SK-N-SH treated with all-trans-retinoic acid at 6 μM for 48 hours (cell line): ENCODE data around the gene HCAR2.
"Not testable (repeated sequence)": the region's sequence is repeated elsewhere in the genome, so short reads cannot be mapped to it uniquely, and the experiment has no call there.

Experiments used
- ATAC-seq: fragments of 200-7000 bp; cut with Tn5 transposase; 3 replicates; pipeline ENCODE4 v1.9.1; 2020; ENCODE audit warnings: mild to moderate bottlenecking, moderate library complexity
- BACH2 ChIP-seq: fragments of 250-450 bp; sonication (Bioruptor Pico); IDR thresholded peaks from 2 replicates; pipeline ENCODE4 v1.9.0; 2021; ENCODE audit warnings: mild to moderate bottlenecking, borderline replicate concordance
- CREB5 ChIP-seq: fragments of 250-450 bp; sonication (Bioruptor Pico); IDR thresholded peaks from 2 replicates; pipeline ENCODE4 v1.5.1; 2020; ENCODE audit warnings: low read depth, mild to moderate bottlenecking, moderate library complexity
- CSDC2 ChIP-seq: fragments of 250-450 bp; sonication (Bioruptor Pico); IDR thresholded peaks from 2 replicates; pipeline ENCODE4 v1.5.0; 2020; ENCODE audit warnings: mild to moderate bottlenecking, moderate library complexity
- CSRNP3 ChIP-seq: fragments of 250-450 bp; sonication (Bioruptor Pico); IDR thresholded peaks from 2 replicates; pipeline ENCODE4 v1.5.1; 2021; ENCODE audit warnings: mild to moderate bottlenecking, moderate library complexity
- ESRRG ChIP-seq: fragments of 250-450 bp; sonication (Bioruptor Pico); IDR thresholded peaks from 2 replicates; pipeline ENCODE4 v1.6.1; 2021; ENCODE audit warnings: mild to moderate bottlenecking
- GLIS3 ChIP-seq: fragments of 250-450 bp; sonication (Bioruptor Pico); IDR thresholded peaks from 2 replicates; pipeline ENCODE4 v1.5.0; 2020; ENCODE audit warnings: mild to moderate bottlenecking, moderate library complexity
- ISL1 ChIP-seq: fragments of 250-450 bp; sonication (Bioruptor Pico); IDR thresholded peaks from 2 replicates; pipeline ENCODE4 v2.1.2; 2022; ENCODE audit warnings: mild to moderate bottlenecking, moderate library complexity
- OSR1 ChIP-seq: fragments of 250-450 bp; sonication (Bioruptor Pico); IDR thresholded peaks from 2 replicates; pipeline ENCODE4 v1.8.0; 2022; ENCODE audit warnings: moderate library complexity, mild to moderate bottlenecking, inconsistent platforms
- PATZ1 ChIP-seq: fragments of 250-450 bp; sonication (Bioruptor Pico); IDR thresholded peaks from 2 replicates; pipeline ENCODE4 v1.8.0; 2020; ENCODE audit warnings: mild to moderate bottlenecking, moderate library complexity, borderline replicate concordance
- PPARA ChIP-seq: fragments of 250-450 bp; sonication (Bioruptor Pico); IDR thresholded peaks from 2 replicates; pipeline ENCODE4 v1.5.0; 2020; ENCODE audit warnings: mild to moderate bottlenecking, borderline replicate concordance
- RARB ChIP-seq: fragments of 250-450 bp; sonication (Bioruptor Pico); IDR thresholded peaks from 2 replicates; pipeline ENCODE4 v1.8.0; 2021; ENCODE audit warnings: mild to moderate bottlenecking, moderate library complexity
- SNAI2 ChIP-seq: fragments of 250-450 bp; sonication (Bioruptor Pico); IDR thresholded peaks from 2 replicates; pipeline ENCODE4 v1.5.0; 2020; ENCODE audit warnings: mild to moderate bottlenecking, moderate library complexity
- TCF4 ChIP-seq: fragments of 250-450 bp; sonication (Bioruptor Pico); IDR thresholded peaks from 2 replicates; pipeline ENCODE4 v1.8.0; 2021; ENCODE audit warnings: mild to moderate bottlenecking, moderate library complexity, borderline replicate concordance
- TOX ChIP-seq: fragments of 250-450 bp; sonication (Bioruptor Pico); IDR thresholded peaks from 2 replicates; pipeline ENCODE4 v1.8.0; 2021; ENCODE audit warnings: mild to moderate bottlenecking, moderate library complexity, borderline replicate concordance
- ZC3H10 ChIP-seq: fragments of 250-450 bp; sonication (Bioruptor Pico); IDR thresholded peaks from 2 replicates; pipeline ENCODE4 v1.5.1; 2021; ENCODE audit warnings: mild to moderate bottlenecking, moderate library complexity
- ZFP3 ChIP-seq: fragments of 250-450 bp; sonication (Bioruptor Pico); IDR thresholded peaks from 2 replicates; pipeline ENCODE4 v1.5.0; 2020; ENCODE audit warnings: mild to moderate bottlenecking, moderate library complexity
- ZFP30 ChIP-seq: fragments of 450-650 bp; formaldehyde crosslinking; IDR thresholded peaks from 2 replicates; pipeline ENCODE4 v1.5.0; 2022; ENCODE audit warnings: mild to moderate bottlenecking, moderate library complexity
- ZNF565 ChIP-seq: fragments of 450-650 bp; formaldehyde crosslinking; conservative IDR thresholded peaks from 2 replicates; pipeline ENCODE4 v1.5.0; 2020; ENCODE audit warnings: low read depth, mild to moderate bottlenecking, moderate library complexity
- ZNF70 ChIP-seq: fragments of 450-650 bp; formaldehyde crosslinking; IDR thresholded peaks from 2 replicates; pipeline ENCODE4 v1.5.0; 2020; ENCODE audit warnings: mild to moderate bottlenecking, moderate library complexity
- ZNF8 ChIP-seq: fragments of 450-650 bp; formaldehyde crosslinking; IDR thresholded peaks from 2 replicates; pipeline ENCODE4 v1.5.0; 2020; ENCODE audit warnings: mild to moderate bottlenecking, moderate library complexity
- TF ChIP-seq, protein P1 (sequence below): fragments of 250-450 bp; sonication (Bioruptor Pico); IDR thresholded peaks from 2 replicates; pipeline ENCODE4 v1.5.0; 2020; ENCODE audit warnings: mild to moderate bottlenecking, moderate library complexity
- TF ChIP-seq, protein P2 (sequence below): fragments of 250-450 bp; sonication (Bioruptor Pico); IDR thresholded peaks from 2 replicates; pipeline ENCODE4 v1.8.0; 2021; ENCODE audit warnings: low read depth, mild to moderate bottlenecking, moderate library complexity, borderline replicate concordance

HCAR2 gene

DNA sequence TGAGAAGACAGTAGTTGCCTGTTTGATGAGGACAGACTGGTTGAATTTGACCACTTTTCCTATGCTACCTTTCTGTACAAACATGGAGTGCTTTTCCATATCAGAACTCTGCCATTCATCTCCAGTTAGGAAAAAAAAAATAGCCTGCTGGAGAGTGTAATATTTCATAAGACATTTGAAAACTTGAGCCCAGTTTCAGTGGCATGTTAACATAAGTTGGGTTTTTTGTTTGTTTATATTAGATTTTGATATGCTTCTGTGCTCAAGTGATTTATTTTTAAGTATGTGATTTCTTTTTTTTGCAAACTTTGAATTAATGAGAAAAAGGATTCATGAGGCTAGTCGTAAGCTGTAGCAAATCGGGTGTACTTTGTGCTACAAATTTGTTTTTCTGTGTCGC is 684 bp upstream of the HCAR2 start:
- ATAC-seq: not testable (repeated sequence)

DNA sequence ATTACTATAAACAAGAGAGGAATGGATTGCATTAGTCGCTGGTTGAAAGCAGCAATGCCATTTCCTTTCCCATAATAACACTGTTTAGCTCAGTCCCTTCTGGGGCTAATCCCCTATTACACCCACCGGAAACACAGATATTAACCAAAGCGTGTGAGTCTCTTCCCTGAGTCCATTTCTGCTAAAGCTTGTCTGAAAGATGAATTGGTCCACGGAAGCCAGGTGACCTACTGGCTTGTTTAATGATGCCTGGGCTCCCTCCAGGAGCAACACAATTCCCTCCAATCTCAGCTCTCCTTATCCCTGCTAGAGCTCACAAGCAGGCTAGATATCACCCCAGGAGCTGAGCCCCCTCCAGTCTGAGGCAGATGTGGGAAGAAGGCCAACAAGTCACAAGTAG is 1.7 kb downstream of the HCAR2 start:
- not testable (repeated sequence) for ATAC-seq

DNA sequence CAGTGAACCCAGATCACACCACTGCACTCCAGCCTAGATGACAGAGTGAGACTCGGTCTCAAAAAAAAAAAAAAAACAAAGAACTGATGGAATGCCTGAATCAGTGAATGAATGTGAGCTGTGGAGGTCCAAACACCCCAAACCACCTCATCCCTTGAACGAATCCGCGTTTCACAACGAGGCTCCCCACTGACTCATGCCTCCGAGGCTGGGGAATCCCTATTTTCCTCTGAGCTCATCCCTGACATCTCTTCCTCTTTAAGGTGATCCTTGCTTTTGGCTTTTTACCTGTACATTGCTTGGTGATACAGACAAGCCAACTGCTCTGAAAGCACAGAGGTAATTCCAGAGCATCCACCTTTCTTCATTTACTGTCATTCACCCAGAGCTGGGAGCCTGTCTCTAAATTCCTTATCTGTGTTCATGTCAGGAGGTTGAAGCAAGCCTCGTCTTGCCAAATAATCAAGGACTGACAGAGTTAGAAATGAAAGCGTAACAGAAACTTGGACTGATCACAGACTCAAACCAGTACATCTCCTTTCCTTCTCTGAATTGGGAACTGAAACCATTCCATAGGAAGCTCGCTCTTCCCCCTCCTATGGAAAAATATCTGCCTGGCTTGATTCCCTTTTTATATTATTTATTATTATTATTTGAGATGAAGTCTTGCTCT is 3.0 kb downstream of the HCAR2 start:
- ATAC-seq: not testable (repeated sequence)

GRCh38 chr12:122696922-122697321 is 6.2 kb downstream of the HCAR2 start:
- ATAC-seq: not testable (repeated sequence)

DNA sequence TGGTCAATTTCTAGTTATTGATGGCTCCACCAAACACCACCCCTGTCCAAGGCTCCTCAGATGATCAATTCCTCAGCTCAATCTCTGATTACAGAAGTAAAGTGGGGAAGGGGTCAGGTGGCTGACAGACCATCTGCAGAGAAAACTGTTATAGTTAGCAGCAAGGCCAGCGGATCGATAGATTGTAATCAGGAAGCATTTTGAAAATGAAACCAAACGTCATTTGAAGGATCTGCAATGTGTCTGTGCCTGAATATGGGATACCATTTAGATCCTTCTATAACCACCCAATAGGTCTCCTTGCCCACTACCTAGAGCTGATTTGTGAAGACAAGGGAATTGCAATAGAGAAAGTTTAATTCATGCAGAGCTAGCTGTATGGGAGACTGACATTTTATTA is 11.6 kb downstream of the HCAR2 start:
- ATAC-seq: no peak
- TF ChIP-seq ZFP30 (CRISPR knock-in tag) (no peak), PPARA (CRISPR knock-in tag) (no peak), CSRNP3 (no peak), CSDC2 (CRISPR knock-in tag) (no peak), OSR1 (CRISPR knock-in tag) (no peak), ZC3H10 (CRISPR knock-in tag) (no peak), ZFP3 (CRISPR knock-in tag) (no peak), RARB (CRISPR knock-in tag) (no peak), ZNF565 (no peak), ZNF8 (no peak), GLIS3 (CRISPR knock-in tag) (no peak), ESRRG (CRISPR knock-in tag) (no peak), TOX (no peak)
- TF ChIP-seq, protein P1, sequence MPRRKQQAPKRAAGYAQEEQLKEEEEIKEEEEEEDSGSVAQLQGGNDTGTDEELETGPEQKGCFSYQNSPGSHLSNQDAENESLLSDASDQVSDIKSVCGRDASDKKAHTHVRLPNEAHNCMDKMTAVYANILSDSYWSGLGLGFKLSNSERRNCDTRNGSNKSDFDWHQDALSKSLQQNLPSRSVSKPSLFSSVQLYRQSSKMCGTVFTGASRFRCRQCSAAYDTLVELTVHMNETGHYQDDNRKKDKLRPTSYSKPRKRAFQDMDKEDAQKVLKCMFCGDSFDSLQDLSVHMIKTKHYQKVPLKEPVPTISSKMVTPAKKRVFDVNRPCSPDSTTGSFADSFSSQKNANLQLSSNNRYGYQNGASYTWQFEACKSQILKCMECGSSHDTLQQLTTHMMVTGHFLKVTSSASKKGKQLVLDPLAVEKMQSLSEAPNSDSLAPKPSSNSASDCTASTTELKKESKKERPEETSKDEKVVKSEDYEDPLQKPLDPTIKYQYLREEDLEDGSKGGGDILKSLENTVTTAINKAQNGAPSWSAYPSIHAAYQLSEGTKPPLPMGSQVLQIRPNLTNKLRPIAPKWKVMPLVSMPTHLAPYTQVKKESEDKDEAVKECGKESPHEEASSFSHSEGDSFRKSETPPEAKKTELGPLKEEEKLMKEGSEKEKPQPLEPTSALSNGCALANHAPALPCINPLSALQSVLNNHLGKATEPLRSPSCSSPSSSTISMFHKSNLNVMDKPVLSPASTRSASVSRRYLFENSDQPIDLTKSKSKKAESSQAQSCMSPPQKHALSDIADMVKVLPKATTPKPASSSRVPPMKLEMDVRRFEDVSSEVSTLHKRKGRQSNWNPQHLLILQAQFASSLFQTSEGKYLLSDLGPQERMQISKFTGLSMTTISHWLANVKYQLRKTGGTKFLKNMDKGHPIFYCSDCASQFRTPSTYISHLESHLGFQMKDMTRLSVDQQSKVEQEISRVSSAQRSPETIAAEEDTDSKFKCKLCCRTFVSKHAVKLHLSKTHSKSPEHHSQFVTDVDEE: no peak
- TF ChIP-seq, protein P2, sequence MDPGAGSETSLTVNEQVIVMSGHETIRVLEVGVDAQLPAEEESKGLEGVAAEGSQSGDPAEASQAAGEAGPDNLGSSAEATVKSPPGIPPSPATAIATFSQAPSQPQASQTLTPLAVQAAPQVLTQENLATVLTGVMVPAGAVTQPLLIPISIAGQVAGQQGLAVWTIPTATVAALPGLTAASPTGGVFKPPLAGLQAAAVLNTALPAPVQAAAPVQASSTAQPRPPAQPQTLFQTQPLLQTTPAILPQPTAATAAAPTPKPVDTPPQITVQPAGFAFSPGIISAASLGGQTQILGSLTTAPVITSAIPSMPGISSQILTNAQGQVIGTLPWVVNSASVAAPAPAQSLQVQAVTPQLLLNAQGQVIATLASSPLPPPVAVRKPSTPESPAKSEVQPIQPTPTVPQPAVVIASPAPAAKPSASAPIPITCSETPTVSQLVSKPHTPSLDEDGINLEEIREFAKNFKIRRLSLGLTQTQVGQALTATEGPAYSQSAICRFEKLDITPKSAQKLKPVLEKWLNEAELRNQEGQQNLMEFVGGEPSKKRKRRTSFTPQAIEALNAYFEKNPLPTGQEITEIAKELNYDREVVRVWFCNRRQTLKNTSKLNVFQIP (CRISPR knock-in tag): no peak

GRCh38 chr12:122688291-122688690 is 14.9 kb downstream of the HCAR2 start:
- TF ChIP-seq ZNF8 (no peak), CSDC2 (CRISPR knock-in tag) (no peak), ZC3H10 (CRISPR knock-in tag) (no peak), ZFP30 (CRISPR knock-in tag) (no peak), BACH2 (CRISPR knock-in tag) (no peak), ISL1 (CRISPR knock-in tag) (no peak), TCF4 (no peak), OSR1 (CRISPR knock-in tag) (no peak), TOX (no peak), PATZ1 (no peak), CREB5 (CRISPR knock-in tag) (no peak), ZFP3 (CRISPR knock-in tag) (no peak), ZNF565 (no peak), SNAI2 (CRISPR knock-in tag) (no peak), ESRRG (CRISPR knock-in tag) (no peak), PPARA (CRISPR knock-in tag) (no peak), ZNF70 (CRISPR knock-in tag) (no peak), RARB (CRISPR knock-in tag) (no peak)
- TF ChIP-seq, protein P2 (CRISPR knock-in tag): no peak

More at GRCh38 chr12:122688291-122688690, 14.9 kb downstream of the HCAR2 start:
- ATAC-seq: no peak
